Activated CD8-positive, alpha-beta memory T cell treated with anti-CD3 and anti-CD28 coated beads, Interleukin-2, amount 10 ng/mL, durations not matched to agents 7 days and 5 days (primary cell): ENCODE results near the gene SRPRA. TPM values are rescaled to one million over a fixed set of nuclear protein-coding genes. Genes with fewer than 3 reads are reported as not detected.

ENCODE experiments used
- ATAC-seq: fragments of 150-1000 bp; cut with Tn5 transposase; one replicate; pipeline ENCODE4 v1.10.0; 2021; ENCODE audit warnings: moderate library complexity
- CTCF ChIA-PET: fragments of 350-600 bp; sonication (Branson Sonifier 250); formaldehyde crosslinking; loops from one replicate; lab custom pipeline; 2021; ENCODE audit warnings: antibody characterized with exemption; lab: Charles Lee
- DNase-seq: peaks from one replicate; pipeline ENCODE4 v3.0.0-alpha.2; 2020
- H3K27ac Mint-ChIP-seq: one replicate; pipeline ENCODE4 v1.8.0; 2021; ENCODE audit warnings: mild to moderate bottlenecking, mixed read lengths
- H3K27me3 Mint-ChIP-seq: one replicate; pipeline ENCODE4 v1.8.0; 2021; ENCODE audit warnings: mixed read lengths
- H3K36me3 Mint-ChIP-seq: one replicate; pipeline ENCODE4 v1.8.0; 2021; ENCODE audit warnings: mild to moderate bottlenecking, mixed read lengths
- H3K4me1 Mint-ChIP-seq: one replicate; pipeline ENCODE4 v1.8.0; 2021; ENCODE audit warnings: mixed read lengths
- H3K4me3 Mint-ChIP-seq: one replicate; pipeline ENCODE4 v1.8.0; 2021; ENCODE audit warnings: mild to moderate bottlenecking, moderate library complexity, mixed read lengths
- H3K9me3 Mint-ChIP-seq: one replicate; pipeline ENCODE4 v1.8.0; 2022; ENCODE audit warnings: low read depth, mixed read lengths
- total RNA-seq, 2 experiments: library from RNA; stranded (reverse); gene quantifications; one replicate each; pipeline ENCODE4 v1.2.3, GENCODE V29; 2021

SRPRA gene
- total RNA-seq, 2 experiments from 2014 or later = 100 to 134 TPM

GRCh38 chr11:126214441-126214840 lies 54.3 kb downstream of the SRPRA start:
- ATAC-seq (no peak), DNase-seq (no peak)
- peaks cover 51% of the 10 kb centered on the region for H3K4me1 Mint-ChIP-seq
- peaks cover 5% of the 10 kb centered on the region for H3K27me3 Mint-ChIP-seq
- H3K9me3 Mint-ChIP-seq = no peaks in the 10 kb centered on the region
- H3K36me3 Mint-ChIP-seq = peaks cover 3% of the 10 kb centered on the region
- H3K27ac Mint-ChIP-seq = no peak overlapping the region
- CTCF ChIA-PET = interaction anchor here (0.6 to 1.1 kb wide), 2 partner anchors 292 to 1428 kb away, joined by 3 to 6 read pairs; no protein-coding TSS in a partner anchor
- H3K4me3 Mint-ChIP-seq = no peak overlapping the region

Other genes starting within 250 kb of the SRPRA start
- 1 to 10 TPM; 1.5 to 1.8 TPM for gene CDON, start 206.0 kb downstream of the SRPRA start, total RNA-seq
- gene RPUSD4, start 57.2 kb downstream of the SRPRA start, total RNA-seq = 10 to 100 TPM; 32.0 to 38.8 TPM
- gene FAM118B, start 57.1 kb downstream of the SRPRA start, total RNA-seq = 10 to 100 TPM in 1 of 2 experiments, 1 to 10 TPM in 1; 9.9 to 14.7 TPM
- gene FOXRED1, start 259 bp upstream of the SRPRA start, total RNA-seq = 10 to 100 TPM; 44.7 to 46.8 TPM
- 10 to 100 TPM; 14.3 to 14.8 TPM for gene TIRAP, start 14.2 kb upstream of the SRPRA start, total RNA-seq
- gene DCPS, start 35.2 kb upstream of the SRPRA start, total RNA-seq = 10 to 100 TPM; 40.6 to 41.9 TPM
- 10 to 100 TPM in 1 of 2 experiments, 1 to 10 TPM in 1; 8.8 to 11.5 TPM for gene ST3GAL4, start 86.8 kb upstream of the SRPRA start, total RNA-seq